AG10803 (cell line): ENCODE measurements around the gene FAM83F.

Source experiments
- DNase-seq: peaks from one replicate; pipeline ENCODE4 v3.0.0; 2010; ENCODE audit warnings: low read depth
- H3K4me3 ChIP-seq: 2 replicates; pipeline ENCODE4 v1.5.1; 2011; ENCODE audit warnings: mild to moderate bottlenecking, low read length, control low read depth
- TF ChIP-seq, protein P1 (sequence below): conservative IDR thresholded peaks from 2 replicates; pipeline ENCODE4 v1.5.1; 2011; ENCODE audit warnings: mild to moderate bottlenecking, low read length, control low read depth, inconsistent platforms

The FAM83F gene

GRCh38 chr22:40043793-40044101 is 49.0 kb downstream of the FAM83F start:
- TF ChIP-seq, protein P1, sequence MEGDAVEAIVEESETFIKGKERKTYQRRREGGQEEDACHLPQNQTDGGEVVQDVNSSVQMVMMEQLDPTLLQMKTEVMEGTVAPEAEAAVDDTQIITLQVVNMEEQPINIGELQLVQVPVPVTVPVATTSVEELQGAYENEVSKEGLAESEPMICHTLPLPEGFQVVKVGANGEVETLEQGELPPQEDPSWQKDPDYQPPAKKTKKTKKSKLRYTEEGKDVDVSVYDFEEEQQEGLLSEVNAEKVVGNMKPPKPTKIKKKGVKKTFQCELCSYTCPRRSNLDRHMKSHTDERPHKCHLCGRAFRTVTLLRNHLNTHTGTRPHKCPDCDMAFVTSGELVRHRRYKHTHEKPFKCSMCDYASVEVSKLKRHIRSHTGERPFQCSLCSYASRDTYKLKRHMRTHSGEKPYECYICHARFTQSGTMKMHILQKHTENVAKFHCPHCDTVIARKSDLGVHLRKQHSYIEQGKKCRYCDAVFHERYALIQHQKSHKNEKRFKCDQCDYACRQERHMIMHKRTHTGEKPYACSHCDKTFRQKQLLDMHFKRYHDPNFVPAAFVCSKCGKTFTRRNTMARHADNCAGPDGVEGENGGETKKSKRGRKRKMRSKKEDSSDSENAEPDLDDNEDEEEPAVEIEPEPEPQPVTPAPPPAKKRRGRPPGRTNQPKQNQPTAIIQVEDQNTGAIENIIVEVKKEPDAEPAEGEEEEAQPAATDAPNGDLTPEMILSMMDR: no peak
- peak overlapping the region; percentile 87 for H3K4me3 ChIP-seq
- no peak for DNase-seq

- TF ChIP-seq, protein P1: no peak
- DNase-seq: peak; percentile 99
- peak overlapping the region; percentile 91 for H3K4me3 ChIP-seq
Measured at GRCh38 chr22:40044102-40044869, 49.5 kb downstream of the FAM83F start.

GRCh38 chr22:40044870-40045834 is 50.4 kb downstream of the FAM83F start:
- TF ChIP-seq, protein P1: no peak
- DNase-seq: no peak
- peak overlapping the region; percentile 91 for H3K4me3 ChIP-seq

- DNase-seq: no peak
- H3K4me3 ChIP-seq: peak overlapping the region; percentile 8; the same call in 1 of the 2 replicates
- TF ChIP-seq, protein P1: no peak
Measured at GRCh38 chr22:40046126-40046525, 51.4 kb downstream of the FAM83F start.

- TF ChIP-seq, protein P1: no peak
- DNase-seq: no peak
Measured at GRCh38 chr22:40050258-40050657, 55.5 kb downstream of the FAM83F start.

DNA sequence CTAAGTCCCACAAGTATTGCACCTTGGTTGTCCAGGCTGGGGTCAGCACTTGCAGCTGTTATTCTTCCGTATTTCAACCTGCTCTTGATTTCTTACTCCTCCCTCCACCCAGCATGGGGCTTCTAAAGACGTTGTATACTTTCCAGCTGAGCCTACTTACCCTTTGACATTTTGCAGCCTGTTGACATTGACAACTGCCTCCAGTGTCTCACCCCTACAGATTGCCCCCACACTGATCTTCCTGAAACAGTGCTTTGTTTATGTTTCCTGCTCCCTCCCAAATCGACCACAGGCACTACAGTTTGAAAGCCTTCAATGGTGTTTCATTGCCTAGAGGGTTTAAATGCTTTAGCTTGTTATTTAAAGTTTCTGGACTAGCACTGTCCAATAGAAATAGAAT is 56.6 kb downstream of the FAM83F start:
- H3K4me3 ChIP-seq: no peak overlapping the region
- TF ChIP-seq, protein P1: no peak
- no peak for DNase-seq

More at GRCh38 chr22:40050258-40050657, 55.5 kb downstream of the FAM83F start:
- H3K4me3 ChIP-seq: no peak overlapping the region
